Motor neuron (in vitro differentiated cells): ENCODE data around the gene SLC25A48. TPM values are rescaled to one million over a fixed set of nuclear protein-coding genes. Genes with fewer than 3 reads are reported as not detected.

ENCODE experiments used
- ATAC-seq, 8 experiments: fragments of 200-7000 bp; cut with Tn5 transposase; replicated peaks in 6 of 8; 2 replicates each; pipeline ENCODE4 v1.8.0; 2021; ENCODE audit warnings: mild to moderate bottlenecking in 8 of 8, moderate library complexity in 8 of 8
- H3K27ac ChIP-seq, 2 donors: fragments of 250-450 bp; sonication (Bioruptor Pico); 2 replicates each; pipeline ENCODE4 v1.9.0; 2021; ENCODE audit warnings: antibody characterized with exemption in 2 of 2, mild to moderate bottlenecking in 2 of 2, moderate library complexity in 1 of 2
- H3K4me1 ChIP-seq, 2 donors: fragments of 250-450 bp; sonication (Bioruptor Pico); replicated peaks in 1 of 2; 2 replicates each; pipeline ENCODE4 v1.6.1; 2021; ENCODE audit warnings: antibody characterized with exemption in 2 of 2, mild to moderate bottlenecking in 2 of 2, moderate library complexity in 1 of 2
- H3K4me3 ChIP-seq, 5 donors: fragments of 250-450 bp; sonication (Bioruptor Pico); 2 replicates each; pipeline ENCODE4 v1.9.0; 2021; ENCODE audit warnings: antibody characterized with exemption in 5 of 5, mild to moderate bottlenecking in 5 of 5, moderate library complexity in 4 of 5
- WGBS, 10 experiments: fragments of 450-650 bp; shearing (Covaris generic); methylation state at CpG; one replicate each; pipeline ENCODE4 v1.0.0; 2022; 5-methylcytosine and 5-hydroxymethylcytosine counted together
- in situ Hi-C, 9 experiments: fragments of 400-800 bp; cut with MboI; loops; one replicate each; pipeline ENCODE4 v1.15.0; 2021; ENCODE audit warnings: low sequenced_read_pairs in 9 of 9, low pct_unique_long_range_greater_than_20kb in 2 of 9; ENCODE audit not compliant: unreplicated experiment in 9 of 9
- total RNA-seq, 8 experiments: library from RNA; unstranded; fragments of 300-600 nt; gene quantifications; 2 replicates each; pipeline versions ENCODE4 v1.2.3 to v1.2.4, GENCODE V29; 2022

The SLC25A48 gene
- total RNA-seq, 8 experiments from 2014 or later, result 0.11 to 1.5 (median 0.64) TPM; not detected in 1

- Histone ChIP-seq H3K4me1 (peaks cover 0 to 10% of the 10 kb centered on the region in 2 donors), H3K27ac (no peak overlapping the region), H3K4me3 (no peak overlapping the region)
- in situ Hi-C loops, result loop anchor here in 4 of 9 experiments (25.0 kb wide), 2 partner anchors 182 to 332 kb away; no protein-coding TSS in a partner anchor
- WGBS, 10 experiments, result 40 to 90% (median 68%) methylated on average over 1 to 3 of the region's 7 CpGs; no CpG with 5 or more reads in 2 of the 10 experiments
- no peak for ATAC-seq
Measured at GRCh38 chr5:135880801-135881200, 46.3 kb downstream of the SLC25A48 start.

DNA sequence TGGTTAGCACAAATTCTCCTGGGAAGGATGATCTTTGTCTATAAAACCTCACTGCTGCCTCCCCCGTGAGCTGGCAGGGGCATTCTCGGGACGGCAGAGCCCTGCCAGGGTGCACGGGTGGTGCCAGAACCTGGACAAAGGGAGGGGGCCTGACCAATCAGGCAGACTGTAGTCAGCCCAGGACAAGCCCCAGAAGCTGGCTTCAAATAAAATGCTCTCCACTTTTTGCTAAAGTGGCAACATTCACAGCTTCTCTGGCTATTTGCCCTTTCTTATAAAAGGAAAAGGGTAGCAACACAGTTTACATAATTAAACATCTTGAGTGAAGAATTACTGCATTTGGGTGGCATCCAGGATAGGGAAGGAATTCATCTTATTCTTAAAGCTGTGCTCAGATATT, 46.8 kb downstream of the SLC25A48 start:
- in situ Hi-C loops, result loop anchor here in 4 of 9 experiments (25.0 kb wide), 2 partner anchors 181 to 331 kb away; no protein-coding TSS in a partner anchor
- 0 to 83% (median 35%) methylated on average over 1 to 4 of the region's 4 CpGs; no CpG with 5 or more reads in 3 of the 10 experiments for whole genome bisulfite sequencing, 10 experiments
- ATAC-seq, result peak in 1 of 8 experiments; percentile 72
- Histone ChIP-seq H3K27ac (no peak overlapping the region), H3K4me3 (no peak overlapping the region), H3K4me1 (peaks cover 0 to 10% of the 10 kb centered on the region in 2 donors)

- in situ Hi-C loops, result loop anchor here in 4 of 9 experiments (25.0 kb wide), 2 partner anchors 180 to 330 kb away; no protein-coding TSS in a partner anchor
- Histone ChIP-seq H3K27ac (no peak overlapping the region), H3K4me3 (no peak overlapping the region), H3K4me1 (peaks cover 0 to 10% of the 10 kb centered on the region in 2 donors)
- ATAC-seq, result no peak
- WGBS, 10 experiments, result 29 to 100% (median 62%) methylated on average over 1 to 3 of the region's 3 CpGs; no CpG with 5 or more reads in 2 of the 10 experiments
Measured at GRCh38 chr5:135881819-135882218, 47.4 kb downstream of the SLC25A48 start.

- Histone ChIP-seq H3K27ac (no peak overlapping the region), H3K4me1 (peaks cover 0 to 5% of the 10 kb centered on the region in 2 donors), H3K4me3 (no peak overlapping the region)
- WGBS, 10 experiments, result 25 to 90% (median 70%) methylated on average over 1 to 3 of the region's 3 CpGs; no CpG with 5 or more reads in 2 of the 10 experiments
- in situ Hi-C loops, result loop anchor here in 4 of 9 experiments (25.0 kb wide), 2 partner anchors 179 to 329 kb away; no protein-coding TSS in a partner anchor
- ATAC-seq, result no peak
Measured at GRCh38 chr5:135883026-135883425, 48.6 kb downstream of the SLC25A48 start.

DNA sequence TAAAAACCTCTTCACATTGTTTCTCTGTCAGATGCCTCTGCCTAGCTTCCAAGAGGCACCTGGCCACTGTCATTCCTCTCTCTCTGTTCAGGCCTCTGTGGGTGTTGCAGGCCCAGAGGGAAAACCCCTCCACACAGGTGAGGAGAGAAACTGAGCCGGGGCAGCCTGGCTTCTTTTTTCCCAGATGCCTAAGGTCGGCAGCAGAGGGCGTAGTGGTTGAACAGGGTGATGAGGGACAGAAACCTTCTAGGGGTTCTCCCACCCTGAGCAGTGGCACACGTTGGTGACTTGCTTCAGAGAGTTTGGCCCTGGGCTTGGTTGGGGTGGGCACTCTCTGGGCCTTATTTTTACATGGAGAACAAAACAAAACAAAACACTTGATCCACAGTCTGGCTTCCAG, 49.0 kb downstream of the SLC25A48 start:
- no peak overlapping the region for H3K4me3 ChIP-seq
- ATAC-seq, result no peak
- peaks cover 0 to 4% of the 10 kb centered on the region in 2 donors for H3K4me1 ChIP-seq
- no peak overlapping the region for H3K27ac ChIP-seq
- 17 to 83% (median 46%) methylated on average over 1 to 4 of the region's 4 CpGs; no CpG with 5 or more reads in 2 of the 10 experiments for WGBS, 10 experiments
- in situ Hi-C loops, result loop anchor here in 4 of 9 experiments (25.0 kb wide), 2 partner anchors 179 to 329 kb away; no protein-coding TSS in a partner anchor

GRCh38 chr5:135885031-135885430, 50.6 kb downstream of the SLC25A48 start:
- H3K4me3 ChIP-seq, result no peak overlapping the region
- in situ Hi-C loops, result loop anchor here in 4 of 9 experiments (25.0 kb wide), 2 partner anchors 177 to 327 kb away; no protein-coding TSS in a partner anchor
- WGBS, 10 experiments, result 40 to 100% (median 79%) methylated on average over 1 to 3 of the region's 3 CpGs; no CpG with 5 or more reads in 5 of the 10 experiments
- ATAC-seq, result no peak
- H3K27ac ChIP-seq, result no peak overlapping the region
- H3K4me1 ChIP-seq, result no peaks in the 10 kb centered on the region

GRCh38 chr5:135886136-135886535, 51.7 kb downstream of the SLC25A48 start:
- in situ Hi-C loops, result loop anchor here in 4 of 9 experiments (25.0 kb wide), 2 partner anchors 176 to 326 kb away; no protein-coding TSS in a partner anchor
- 17 to 80% methylated on average over 1 of the region's 4 CpGs; no CpG with 5 or more reads in 8 of the 10 experiments for WGBS, 10 experiments

DNA sequence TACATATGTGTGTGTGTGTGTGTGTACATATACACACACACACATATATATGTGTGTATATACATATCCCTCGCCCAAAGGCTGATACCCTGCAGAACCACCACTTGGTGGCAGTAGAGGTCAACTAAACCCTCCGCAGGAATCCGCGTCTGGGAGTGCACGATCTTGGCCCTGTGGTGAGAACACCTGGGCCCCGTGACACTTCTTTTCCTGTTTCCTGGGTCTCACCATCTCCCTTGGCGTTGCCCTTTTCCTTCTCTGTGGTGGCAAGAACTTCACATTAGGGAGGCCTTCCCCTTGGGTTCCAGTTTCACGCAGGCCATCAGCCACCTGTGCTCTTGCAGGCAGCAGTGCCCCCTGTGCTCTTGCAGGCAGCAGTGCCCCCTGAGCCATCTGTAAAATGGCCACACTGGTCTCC, 53.0 kb downstream of the SLC25A48 start:
- Histone ChIP-seq H3K27ac (no peak overlapping the region), H3K4me1 (no peaks in the 10 kb centered on the region), H3K4me3 (no peak overlapping the region)
- in situ Hi-C loops, result loop anchor here in 4 of 9 experiments (25.0 kb wide), 2 partner anchors 175 to 325 kb away; no protein-coding TSS in a partner anchor
- WGBS, 10 experiments, result 0 to 100% (median 13%) methylated on average over 1 to 5 of the region's 8 CpGs; no CpG with 5 or more reads in 6 of the 10 experiments
- ATAC-seq, result peak; percentile 76 to 96 (median 87)

More at GRCh38 chr5:135886136-135886535, 51.7 kb downstream of the SLC25A48 start:
- H3K27ac ChIP-seq, result no peak overlapping the region
- no peaks in the 10 kb centered on the region for H3K4me1 ChIP-seq
- no peak overlapping the region for H3K4me3 ChIP-seq
- no peak for ATAC-seq

DNA sequence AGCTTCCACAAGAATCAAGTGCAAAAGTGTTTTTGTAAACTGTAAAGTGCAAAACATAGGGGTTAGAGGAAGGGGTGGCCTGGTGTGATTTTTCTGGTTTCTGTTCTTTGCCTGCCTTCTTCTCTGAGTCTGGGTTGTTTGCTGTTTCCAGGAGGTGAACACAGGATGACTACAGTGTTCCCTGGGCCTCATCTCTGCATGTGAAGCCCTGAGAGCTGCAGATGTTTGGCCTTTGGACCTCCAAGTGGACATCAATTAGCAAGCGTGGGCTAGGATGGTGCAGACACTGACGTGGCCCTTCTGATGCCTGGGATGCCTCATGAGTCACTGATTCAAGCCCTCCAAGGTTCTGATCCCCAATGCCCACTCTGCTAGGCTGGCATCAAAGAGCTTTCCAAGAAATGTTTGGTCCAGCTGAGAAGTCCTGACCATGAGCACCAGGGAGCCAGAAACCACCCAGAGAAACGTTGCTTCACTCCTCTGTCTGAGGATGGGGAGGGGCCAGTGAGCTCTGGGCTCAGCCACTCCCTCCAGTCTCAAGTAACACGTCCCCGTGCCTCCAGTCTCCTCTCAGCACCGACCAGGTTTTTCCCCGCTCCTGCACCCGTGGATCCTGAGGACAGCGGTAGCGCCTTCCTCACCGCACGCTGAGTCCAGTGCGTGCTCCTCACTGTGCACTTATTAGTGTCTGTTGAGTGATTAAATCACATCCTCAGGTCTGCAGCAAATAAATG, 53.6 kb downstream of the SLC25A48 start:
- no peaks in the 10 kb centered on the region for H3K4me1 ChIP-seq
- WGBS, 10 experiments, result 39 to 100% (median 70%) methylated on average over 1 to 13 of the region's 13 CpGs
- H3K4me3 ChIP-seq, result no peak overlapping the region
- peak in 3 of 8 experiments; percentile 24 to 69 (median 68) for ATAC-seq
- in situ Hi-C loops, result loop anchor here in 4 of 9 experiments (25.0 kb wide), 2 partner anchors 174 to 324 kb away; no protein-coding TSS in a partner anchor
- no peak overlapping the region for H3K27ac ChIP-seq

DNA sequence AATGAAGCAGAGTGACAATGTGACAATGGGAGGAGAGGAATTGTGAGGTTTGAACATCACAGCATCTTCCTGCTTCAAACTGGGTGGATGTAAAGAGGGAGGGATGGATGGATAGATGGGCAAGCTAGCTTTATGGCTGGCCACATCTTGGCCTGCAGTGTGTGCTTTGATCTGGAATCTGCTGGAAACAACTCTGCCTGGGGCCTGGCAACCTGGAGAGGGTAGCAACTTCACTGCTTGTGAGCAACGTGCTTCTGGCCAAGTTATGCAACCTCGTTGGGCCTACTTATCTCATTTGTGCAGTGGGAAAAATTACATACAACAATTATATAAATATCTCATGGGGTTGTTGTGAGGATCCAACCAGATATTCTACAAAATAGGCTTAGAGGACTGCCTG, 55.8 kb downstream of the SLC25A48 start:
- Histone ChIP-seq H3K4me1 (no peaks in the 10 kb centered on the region), H3K27ac (no peak overlapping the region), H3K4me3 (no peak overlapping the region)
- in situ Hi-C loops, result loop anchor here in 4 of 9 experiments (25.0 kb wide), 2 partner anchors 172 to 322 kb away; no protein-coding TSS in a partner anchor
- no peak for ATAC-seq
- WGBS, 10 experiments, result 67 to 80% (median 69%) methylated on average over 1 to 2 of the region's 2 CpGs; no CpG with 5 or more reads in 5 of the 10 experiments

- in situ Hi-C loops, result loop anchor here in 4 of 9 experiments (25.0 kb wide), 2 partner anchors 171 to 321 kb away; no protein-coding TSS in a partner anchor
- no peak overlapping the region for H3K27ac ChIP-seq
- peak in 1 of 8 experiments; percentile 3 for ATAC-seq
- no peaks in the 10 kb centered on the region for H3K4me1 ChIP-seq
- WGBS, 10 experiments, result 17 to 100% (median 96%) methylated on average over 1 to 2 of the region's 5 CpGs; no CpG with 5 or more reads in 4 of the 10 experiments
- H3K4me3 ChIP-seq, result no peak overlapping the region
Measured at GRCh38 chr5:135890867-135891266, 56.4 kb downstream of the SLC25A48 start.

DNA sequence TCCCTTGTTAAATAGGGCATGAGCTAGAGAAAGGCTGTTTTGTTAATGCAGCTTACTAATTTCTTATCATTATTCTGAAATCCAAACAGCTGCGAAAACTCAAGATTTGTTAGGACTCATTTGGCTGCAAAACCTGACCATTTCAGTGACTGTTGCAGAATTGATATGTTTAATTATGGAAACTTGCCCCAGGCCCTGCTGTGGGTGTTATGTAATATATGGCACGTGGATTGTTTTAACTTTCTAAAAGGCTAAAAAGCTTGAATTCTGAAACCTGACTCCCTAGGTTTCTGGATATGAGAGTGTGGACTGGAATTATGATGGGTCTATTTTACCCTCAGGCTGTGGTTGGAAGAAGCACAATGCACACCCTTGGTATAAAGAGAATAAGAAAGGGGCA, 56.8 kb downstream of the SLC25A48 start:
- ATAC-seq, result peak in 3 of 8 experiments; percentile 40 to 64 (median 61)
- Histone ChIP-seq H3K4me3 (no peak overlapping the region), H3K4me1 (no peaks in the 10 kb centered on the region), H3K27ac (no peak overlapping the region)
- 0 to 88% (median 54%) methylated on average over 1 to 2 of the region's 2 CpGs; no CpG with 5 or more reads in 3 of the 10 experiments for WGBS, 10 experiments
- in situ Hi-C loops, result loop anchor here in 4 of 9 experiments (25.0 kb wide), 2 partner anchors 171 to 321 kb away; no protein-coding TSS in a partner anchor
